ENCODE results near the gene HAUS3.

- TF ChIP-seq CTCF (IDR thresholded peaks at IDR 0.05): no peak
- no peak for TF ChIP-seq EP300 (IDR thresholded peaks at IDR 0.05)
Measured at GRCh38 chr4:2269618-2270163, 27.8 kb upstream of the HAUS3 start.
